ENCODE data around the gene WDR35.

- TF ChIP-seq POLR2AphosphoS5 (IDR thresholded peaks at IDR 0.05; ENCODE audit: low read depth, low read length): no peak
- no peak for TF ChIP-seq POLR2A (IDR thresholded peaks at IDR 0.05; ENCODE audit: low read depth, low read length)
- no peak for TF ChIP-seq TAF1 (IDR thresholded peaks at IDR 0.05; ENCODE audit: low read depth, low read length)
- TF ChIP-seq POU2F2 (IDR thresholded peaks at IDR 0.05; ENCODE audit: low read depth, low read length): no peak
- TF ChIP-seq SPI1 (IDR thresholded peaks at IDR 0.05; ENCODE audit: low read depth, low read length): no peak
- no peak for TF ChIP-seq PAX5 (IDR thresholded peaks at IDR 0.05; ENCODE audit: insufficient read depth, low read length, severe bottlenecking)
These were observed 115.2 kb downstream of the WDR35 start for GRCh38 chr2:19874726-19875125.
